Adrenal gland (tissue), 12 donors: Measurements from ENCODE around the gene CCNY. TPM values are rescaled to one million over a fixed set of nuclear protein-coding genes. Genes with fewer than 3 reads are reported as not detected.

Experiments
- DNase-seq, 7 donors: peaks; one replicate each; pipeline ENCODE4 v3.0.0-alpha.2; 2019 to 2020
- H3K27ac ChIP-seq, 5 donors: fragments of 200-600 bp; sonication (generic) in 4 of 5; 1 replicate in 3 of 5; 2 replicates in 2 of 5; pipeline versions ENCODE4 v1.5.1 to v1.8.0; 2016 to 2020; ENCODE audit warnings: mild to moderate bottlenecking in 1 of 5
- H3K27me3 ChIP-seq: fragments of 200-600 bp; 2 replicates; pipeline ENCODE4 v1.8.0; 2021
- H3K36me3 ChIP-seq, 2 donors: fragments of 200-600 bp; replicated peaks in 1 of 2; 1 replicate in 1 of 2; 2 replicates in 1 of 2; pipeline versions ENCODE4 v1.5.1 to v1.8.0; 2018 to 2022
- H3K4me1 ChIP-seq, 2 donors: fragments of 200-600 bp; replicated peaks in 1 of 2; 1 replicate in 1 of 2; 2 replicates in 1 of 2; pipeline versions ENCODE4 v1.5.1 to v1.8.0; 2018 to 2021
- H3K4me3 ChIP-seq, 4 donors: fragments of 200-600 bp; sonication (generic) in 3 of 4; one replicate each; pipeline ENCODE4 v1.5.1; 2016 to 2018
- H3K9me3 ChIP-seq, 3 donors: fragments of 200-600 bp; sonication (generic) in 1 of 3; replicated peaks in 1 of 3; 1 replicate in 2 of 3; 2 replicates in 1 of 3; pipeline versions ENCODE4 v1.5.1 to v1.8.0; 2016 to 2021
- POLR2A ChIP-seq, 2 donors: fragments of 450-650 bp; IDR thresholded peaks; one replicate each; pipeline ENCODE4 v1.6.1; 2017; ENCODE audit warnings: antibody characterized with exemption in 2 of 2, mild to moderate bottlenecking in 2 of 2, moderate library complexity in 1 of 2
- WGBS, 4 donors: extraction: QIAGEN DNeasy Blood & Tissue Kit in 2 of 4; methylation state at CpG; one replicate each; pipeline versions ENCODE4 v1.1.5 to v1.1.7; 2013 to 2017; 5-methylcytosine and 5-hydroxymethylcytosine counted together
- intact Hi-C, 2 donors: fragments of 100-400 bp; cut with DNase I; formaldehyde crosslinking; loops; one replicate each; pipeline versions ENCODE4 v1.14.1 to v1.15.0; 2022 to 2023
- polyA plus RNA-seq, 3 donors: library from polyadenylated mRNA; stranded (reverse); fragments of 200-250 nt in 2 of 3; fragments of 350-450 nt in 1 of 3; fragmentation: Illumina TruSeq in 1 of 3; extraction: RNeasy Lipid Tissue Mini Kit (QIAGEN cat#74804) in 1 of 3; gene quantifications; one replicate each; pipeline ENCODE4 v1.2.3, GENCODE V29; 2013 to 2014
- total RNA-seq, 9 donors: library from RNA; depleted of rRNA in 4 of 9; stranded (reverse); fragments of >200 nt in 4 of 9; fragments of 120-200 nt in 1 of 9; fragmentation: NEBNext Ultra II Directional in 1 of 9; extraction: Animal tissue kit (Norgen Biotek cat#: 25700) in 1 of 9; gene quantifications; one replicate each; pipeline versions ENCODE4 v1.1.0 to v1.2.4, GENCODE V29; 2013 to 2023
- TF ChIP-seq, protein P1 (sequence below), 6 experiments: fragments of 450-650 bp in 4 of 6; fragments of 200-600 bp in 2 of 6; sonication (generic) in 1 of 6; IDR thresholded peaks; 1 replicate in 5 of 6; 2 replicates in 1 of 6; pipeline versions ENCODE4 v1.5.1 to v1.8.0; 2016 to 2021; ENCODE audit warnings: antibody characterized with exemption in 6 of 6, mild to moderate bottlenecking in 2 of 6, moderate library complexity in 1 of 6
- donor health status: healthy with polysubstance abuse.
- donor health status: Bipolar disorder and iron deficiency.
- donor health status: DM: yes; HTN: yes; CAD: no.
- donor health status: DM: no; HTN: no; CAD: no.
- donor health status: DM: no; HTN: no; CAD: no.
- donor health status: DM: yes; HTN: yes; CAD: no.

CCNY gene
- total and polyA plus RNA-seq, 12 donors = 18.3 to 87.0 (median 45.2) TPM

DNA sequence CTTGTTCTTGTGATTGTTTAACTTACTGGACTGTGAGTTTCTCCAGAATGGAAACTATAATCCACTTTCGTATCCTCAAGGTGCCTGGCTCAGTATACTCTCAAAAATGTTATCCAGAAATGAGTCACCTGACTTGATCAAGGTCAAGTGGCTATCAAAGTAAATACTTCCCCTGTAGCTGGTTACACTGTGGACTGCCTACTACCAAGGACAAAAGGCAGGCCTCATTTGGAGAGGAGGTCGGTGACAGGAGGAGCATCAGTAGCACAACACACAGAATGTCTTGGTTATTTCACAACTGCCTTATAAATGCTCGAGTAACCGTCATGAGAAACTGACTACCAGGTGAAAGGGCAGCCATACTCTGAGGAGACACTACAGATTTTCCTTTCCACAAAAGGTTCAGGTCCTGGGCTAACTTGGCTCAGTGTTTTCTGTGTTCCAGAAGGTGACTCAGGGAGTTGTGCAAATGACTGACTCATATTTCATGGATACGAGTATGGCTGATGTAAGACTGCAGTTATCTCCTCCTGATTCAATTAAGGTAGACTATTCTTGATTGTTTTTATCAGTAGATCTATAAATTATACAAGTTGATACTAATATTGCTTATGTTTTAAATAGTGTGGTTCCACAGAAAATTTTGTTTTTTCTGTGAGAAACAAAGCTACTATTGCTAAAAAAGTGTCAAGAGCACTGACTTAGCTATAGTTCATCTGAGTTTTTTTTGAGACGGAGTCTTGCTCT, 4.2 kb upstream of the CCNY start:
- Histone ChIP-seq H3K36me3 (no peaks in the 10 kb centered on the region), H3K27me3 (no peaks in the 10 kb centered on the region), H3K9me3 (no peaks in the 10 kb centered on the region), H3K4me3 (no peak overlapping the region), H3K4me1 (peaks cover 33 to 72% of the 10 kb centered on the region in 2 donors), H3K27ac (peak overlapping the region; percentile 32 to 89 (median 70))
- TF ChIP-seq, protein P1, sequence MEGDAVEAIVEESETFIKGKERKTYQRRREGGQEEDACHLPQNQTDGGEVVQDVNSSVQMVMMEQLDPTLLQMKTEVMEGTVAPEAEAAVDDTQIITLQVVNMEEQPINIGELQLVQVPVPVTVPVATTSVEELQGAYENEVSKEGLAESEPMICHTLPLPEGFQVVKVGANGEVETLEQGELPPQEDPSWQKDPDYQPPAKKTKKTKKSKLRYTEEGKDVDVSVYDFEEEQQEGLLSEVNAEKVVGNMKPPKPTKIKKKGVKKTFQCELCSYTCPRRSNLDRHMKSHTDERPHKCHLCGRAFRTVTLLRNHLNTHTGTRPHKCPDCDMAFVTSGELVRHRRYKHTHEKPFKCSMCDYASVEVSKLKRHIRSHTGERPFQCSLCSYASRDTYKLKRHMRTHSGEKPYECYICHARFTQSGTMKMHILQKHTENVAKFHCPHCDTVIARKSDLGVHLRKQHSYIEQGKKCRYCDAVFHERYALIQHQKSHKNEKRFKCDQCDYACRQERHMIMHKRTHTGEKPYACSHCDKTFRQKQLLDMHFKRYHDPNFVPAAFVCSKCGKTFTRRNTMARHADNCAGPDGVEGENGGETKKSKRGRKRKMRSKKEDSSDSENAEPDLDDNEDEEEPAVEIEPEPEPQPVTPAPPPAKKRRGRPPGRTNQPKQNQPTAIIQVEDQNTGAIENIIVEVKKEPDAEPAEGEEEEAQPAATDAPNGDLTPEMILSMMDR (IDR thresholded peaks at IDR 0.05) = no peak
- no peak for TF ChIP-seq POLR2A (IDR thresholded peaks at IDR 0.05)
- intact Hi-C loops = no loop called here
- WGBS, 4 donors = 39 to 59% (median 55%) methylated on average over 6 of the region's 6 CpGs
- peak; percentile 54 to 77 (median 71) for DNase-seq

DNA sequence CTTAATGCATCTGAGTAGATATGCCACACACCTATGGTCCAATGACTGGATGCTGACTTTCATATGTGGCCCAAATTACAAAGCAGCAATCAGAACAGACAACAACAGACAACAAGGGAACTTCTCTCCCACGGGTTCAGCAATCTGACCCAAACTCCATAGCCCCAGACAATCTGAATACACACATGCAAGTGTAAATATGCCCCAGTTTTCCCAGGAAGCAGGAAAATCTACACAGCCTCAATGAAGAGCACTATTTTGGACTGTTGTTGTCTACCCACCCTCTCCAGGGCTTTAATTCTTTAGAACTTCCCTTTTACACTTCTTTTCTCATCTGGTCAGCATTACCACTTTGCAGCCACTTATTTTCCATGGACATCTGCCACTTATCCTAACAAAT, 2.0 kb upstream of the CCNY start:
- Histone ChIP-seq H3K27ac (peak overlapping the region in 2 of 5 donors; percentile 6 to 85), H3K4me3 (no peak overlapping the region), H3K9me3 (no peaks in the 10 kb centered on the region), H3K36me3 (no peaks in the 10 kb centered on the region), H3K27me3 (no peaks in the 10 kb centered on the region), H3K4me1 (peaks cover 39 to 75% of the 10 kb centered on the region in 2 donors)
- DNase-seq = no peak
- WGBS, 4 donors = 42 to 44% (median 43%) methylated on average over 1 of the region's 1 CpG
- intact Hi-C loops = no loop called here
- no peak for TF ChIP-seq POLR2A (IDR thresholded peaks at IDR 0.05)
- TF ChIP-seq, protein P1 (IDR thresholded peaks at IDR 0.05) = no peak

DNA sequence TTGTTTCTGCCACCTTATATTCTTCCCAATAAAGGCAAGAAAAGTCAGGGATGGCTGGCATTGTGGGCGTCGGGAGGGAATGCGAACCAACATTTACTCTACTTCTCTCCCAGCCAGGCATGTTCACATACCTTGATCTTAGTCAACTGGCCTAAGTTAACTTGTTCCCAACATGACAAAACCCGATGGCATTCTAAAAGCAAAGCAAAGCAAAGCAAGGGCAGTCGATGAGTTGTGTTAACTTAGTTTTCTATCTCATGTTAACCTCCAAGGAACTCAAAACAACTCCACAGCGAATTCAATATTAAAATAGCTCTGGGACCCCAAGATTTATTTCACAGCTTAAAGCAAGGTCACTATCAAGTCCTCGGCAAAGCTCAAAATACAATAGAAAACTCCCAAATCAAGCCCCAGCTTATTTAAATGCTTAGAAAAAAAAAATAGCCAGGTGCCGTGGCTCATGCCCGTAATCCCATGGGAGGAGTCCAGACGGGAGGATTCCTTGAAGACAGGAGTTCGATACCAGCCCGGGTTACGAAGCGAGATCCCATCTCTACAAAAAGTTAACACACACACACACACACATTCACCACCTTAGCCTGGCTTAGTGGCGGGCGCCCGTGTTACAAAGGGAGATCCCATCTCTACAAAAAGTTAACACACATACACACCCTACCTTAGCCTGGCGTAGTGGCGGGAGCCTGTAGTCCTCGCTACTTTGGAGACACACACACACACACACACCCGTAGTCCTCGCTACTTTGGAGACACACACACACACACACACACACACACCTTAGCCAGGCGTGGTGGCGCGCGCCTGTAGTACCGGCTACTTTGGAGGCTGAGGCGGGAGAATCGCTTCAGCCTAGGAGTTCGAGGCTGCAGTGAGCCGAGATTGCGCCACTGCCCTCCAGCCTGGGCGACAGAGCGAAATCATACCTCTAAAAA, 901 bp upstream of the CCNY start:
- TF ChIP-seq, protein P1 (IDR thresholded peaks at IDR 0.05) = no peak
- TF ChIP-seq POLR2A (IDR thresholded peaks at IDR 0.05) = no peak
- Histone ChIP-seq H3K9me3 (no peaks in the 10 kb centered on the region), H3K36me3 (no peaks in the 10 kb centered on the region), H3K4me3 (peak overlapping the region; percentile 71 to 100 (median 85)), H3K27me3 (no peaks in the 10 kb centered on the region), H3K27ac (peak overlapping the region in 4 of 5 donors; percentile 74 to 93 (median 82)), H3K4me1 (peaks cover 35 to 69% of the 10 kb centered on the region in 2 donors)
- intact Hi-C loops = no loop called here
- 11 to 22% (median 14%) methylated on average over 25 to 34 of the region's 34 CpGs for WGBS, 4 donors
- peak in 5 of 7 donors; percentile 19 to 36 (median 27) for DNase-seq
